Right kidney (tissue), 1 donor: ENCODE measurements around the gene CD46.

Experiments used
- DNase-seq: peaks from one replicate; pipeline ENCODE4 v3.0.0-alpha.2; 2016

CD46 gene

DNA sequence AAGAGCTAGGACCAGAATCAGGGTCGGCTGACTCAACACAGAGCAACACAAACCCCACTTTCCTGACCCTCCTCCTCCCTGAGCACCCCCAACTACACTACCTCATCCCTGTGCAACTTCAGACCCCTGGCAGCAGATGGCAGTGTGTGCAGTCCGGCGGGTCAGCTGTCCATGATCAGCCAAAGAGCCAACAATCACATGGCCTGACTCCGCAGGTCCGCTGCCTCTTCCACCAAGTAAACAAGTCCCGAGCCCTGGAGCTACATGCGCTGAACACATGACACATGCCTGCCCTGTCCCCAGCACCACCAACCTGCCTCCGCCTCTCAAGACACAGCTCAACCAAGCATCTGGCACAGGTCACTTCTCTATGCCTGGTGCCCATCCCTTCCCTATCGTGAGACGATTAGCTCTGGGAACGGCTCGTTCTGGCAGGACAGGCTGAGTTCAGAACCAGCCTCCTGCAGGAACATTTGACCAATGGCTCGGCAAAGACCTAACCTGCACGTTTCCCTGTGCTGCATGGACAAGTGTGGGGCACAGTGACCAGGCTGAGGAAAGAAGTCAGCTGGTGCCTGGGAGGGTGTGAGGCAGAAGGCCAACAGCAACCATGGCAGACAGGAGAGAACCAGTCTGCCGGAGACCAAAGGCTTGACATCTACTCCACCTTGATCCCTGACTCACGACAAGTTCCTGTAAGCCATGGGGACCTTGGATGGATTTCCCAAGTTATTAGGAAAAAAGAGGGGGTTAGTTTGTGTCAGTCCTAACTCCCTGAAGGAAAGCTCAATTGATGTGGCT is 60.3 kb downstream of the CD46 start:
- no peak for DNase-seq

DNA sequence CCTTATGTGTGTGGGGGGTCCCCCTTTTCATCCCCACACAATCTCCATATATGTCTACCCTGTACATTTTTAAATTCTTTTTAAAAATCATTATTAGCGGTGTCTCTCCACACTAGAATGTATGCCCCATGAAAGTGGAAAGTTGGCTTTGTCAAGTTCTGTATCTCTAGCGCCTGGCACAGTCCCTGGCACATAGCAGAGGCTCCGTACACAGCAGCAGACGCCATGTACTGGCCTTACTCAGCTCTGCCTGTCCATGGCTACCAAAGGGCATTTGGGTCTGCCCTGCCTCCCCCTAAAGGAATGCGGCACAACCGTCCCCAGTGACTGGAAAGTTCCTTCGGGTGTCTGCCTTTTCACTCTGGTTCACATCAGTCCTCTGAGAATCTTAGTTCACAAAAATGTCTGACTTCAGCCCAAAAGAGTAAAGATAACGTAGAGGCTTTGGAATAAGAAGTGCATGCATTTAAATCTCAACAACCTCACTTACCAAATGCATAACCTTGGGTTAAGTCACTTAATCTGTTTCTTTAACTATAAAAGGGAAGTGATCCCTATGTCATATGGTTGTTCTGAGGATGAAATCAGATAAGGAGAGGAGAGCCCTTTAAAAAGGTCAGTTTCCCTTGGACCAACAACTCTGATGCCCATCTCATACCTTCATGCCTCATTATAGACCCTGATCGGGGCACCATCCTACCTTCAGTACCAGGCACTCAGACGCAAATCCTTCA is 61.1 kb downstream of the CD46 start:
- DNase-seq: no peak

DNA sequence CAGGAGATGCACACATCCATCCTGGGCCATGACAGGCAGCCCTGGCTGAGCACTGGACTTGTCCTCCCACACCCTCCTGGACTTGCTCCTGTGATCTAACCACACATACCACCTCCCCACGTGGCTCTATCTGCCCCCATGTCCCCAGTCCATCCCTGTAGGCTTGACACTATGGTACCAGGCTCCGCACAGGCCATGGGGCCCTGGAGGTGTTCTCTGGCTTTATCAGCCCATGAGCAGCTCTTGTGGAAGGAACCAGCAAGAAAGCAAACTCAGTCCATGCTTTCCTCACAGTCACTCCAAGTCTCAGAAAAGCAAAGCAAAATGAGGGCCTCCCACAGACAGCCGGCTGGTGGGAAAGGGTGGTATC is 61.6 kb downstream of the CD46 start:
- DNase-seq: no peak

DNA sequence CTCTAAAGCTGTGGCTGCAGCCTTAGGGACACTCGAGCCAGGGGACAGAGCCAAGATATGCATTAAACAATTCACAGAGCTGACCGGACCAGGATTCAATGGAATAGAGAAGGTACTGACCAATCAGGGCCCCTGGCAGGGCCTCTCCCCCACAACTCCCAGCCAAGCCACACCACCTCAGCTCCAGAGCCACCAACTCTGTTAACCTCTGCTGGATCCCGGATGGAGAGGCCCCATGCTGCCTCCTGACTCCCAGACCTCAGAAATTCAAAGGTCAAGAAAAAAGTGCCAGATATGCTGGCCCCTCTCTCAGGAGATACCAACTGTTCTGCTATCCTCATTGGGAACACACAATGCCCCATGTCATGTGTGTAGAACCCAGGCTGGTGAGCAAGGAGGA is 62.1 kb downstream of the CD46 start:
- no peak for DNase-seq

DNA sequence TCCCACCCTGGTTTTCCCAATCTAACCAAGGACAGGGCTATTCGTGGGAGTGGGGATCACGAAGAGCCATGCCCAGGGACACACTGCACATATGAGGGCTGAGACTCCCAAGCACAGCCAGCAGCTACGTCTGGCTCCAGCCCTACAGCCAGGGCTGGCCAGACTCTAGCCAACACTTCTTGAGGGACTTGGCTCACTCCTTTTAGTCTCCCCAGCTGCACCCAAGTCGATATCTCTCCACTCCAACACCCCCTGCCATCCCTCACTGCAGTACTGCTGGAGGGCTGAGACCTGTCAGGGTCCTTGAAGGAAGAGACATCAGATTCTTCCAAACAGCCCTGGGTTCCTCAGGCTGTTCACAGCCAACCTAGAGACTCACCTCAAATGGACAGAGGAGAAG is 62.6 kb downstream of the CD46 start:
- DNase-seq: no peak

DNA sequence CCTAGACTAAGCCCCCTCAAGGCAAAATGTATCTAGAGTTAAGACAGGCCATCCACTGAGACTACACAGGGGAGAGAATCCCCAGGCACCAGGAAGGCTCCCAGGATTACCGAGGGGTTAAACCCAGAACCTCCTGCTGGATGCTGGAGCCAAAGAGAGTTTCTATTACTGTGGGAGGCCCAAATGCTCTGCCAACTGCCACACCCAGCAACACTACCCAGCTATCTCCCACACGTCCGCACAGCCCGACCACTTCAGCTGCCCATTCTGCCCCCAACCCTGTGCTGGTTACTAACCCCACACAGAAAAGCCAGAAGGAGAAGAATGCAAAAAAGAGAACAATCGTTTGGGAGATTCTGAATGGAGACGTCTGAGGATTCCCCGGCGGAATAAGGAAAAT is 63.6 kb downstream of the CD46 start:
- DNase-seq: no peak

DNA sequence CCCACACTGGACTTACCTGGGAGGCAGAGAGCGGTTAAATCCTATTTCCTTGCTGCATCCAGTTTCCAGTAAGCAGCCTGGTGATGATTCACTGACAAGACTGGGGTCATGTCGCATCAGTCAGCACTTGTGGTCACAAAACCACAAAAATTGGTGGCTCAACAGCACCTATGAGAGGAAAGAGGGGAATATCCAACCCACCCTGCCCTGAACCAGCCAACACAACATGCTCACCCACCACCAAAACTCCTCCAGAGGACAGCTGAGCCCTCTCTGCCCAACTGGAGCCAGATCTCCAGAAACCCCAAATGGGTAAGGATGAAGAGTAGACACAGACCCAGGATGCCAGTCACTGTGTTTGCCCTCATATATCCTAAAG is 64.0 kb downstream of the CD46 start:
- no peak for DNase-seq

DNA sequence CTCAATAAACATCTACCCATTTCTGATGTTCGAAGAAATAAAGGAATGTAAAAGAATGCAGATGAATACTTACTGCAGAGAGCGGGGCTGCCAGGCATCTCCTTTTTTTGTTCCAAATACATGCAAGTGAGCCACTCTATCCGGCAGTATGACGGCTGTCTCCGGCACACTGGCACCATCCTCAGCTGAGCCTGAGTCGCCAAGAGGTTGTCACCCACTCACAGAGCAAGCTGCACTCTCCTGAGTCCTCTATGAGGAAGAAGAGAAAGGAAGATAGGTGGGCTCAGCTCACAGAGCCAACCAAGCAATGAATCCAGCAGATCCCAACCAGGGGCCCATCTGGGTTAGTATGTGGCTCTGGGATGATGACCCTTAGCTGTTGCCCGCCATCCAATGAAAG is 65.3 kb downstream of the CD46 start:
- DNase-seq: no peak

DNA sequence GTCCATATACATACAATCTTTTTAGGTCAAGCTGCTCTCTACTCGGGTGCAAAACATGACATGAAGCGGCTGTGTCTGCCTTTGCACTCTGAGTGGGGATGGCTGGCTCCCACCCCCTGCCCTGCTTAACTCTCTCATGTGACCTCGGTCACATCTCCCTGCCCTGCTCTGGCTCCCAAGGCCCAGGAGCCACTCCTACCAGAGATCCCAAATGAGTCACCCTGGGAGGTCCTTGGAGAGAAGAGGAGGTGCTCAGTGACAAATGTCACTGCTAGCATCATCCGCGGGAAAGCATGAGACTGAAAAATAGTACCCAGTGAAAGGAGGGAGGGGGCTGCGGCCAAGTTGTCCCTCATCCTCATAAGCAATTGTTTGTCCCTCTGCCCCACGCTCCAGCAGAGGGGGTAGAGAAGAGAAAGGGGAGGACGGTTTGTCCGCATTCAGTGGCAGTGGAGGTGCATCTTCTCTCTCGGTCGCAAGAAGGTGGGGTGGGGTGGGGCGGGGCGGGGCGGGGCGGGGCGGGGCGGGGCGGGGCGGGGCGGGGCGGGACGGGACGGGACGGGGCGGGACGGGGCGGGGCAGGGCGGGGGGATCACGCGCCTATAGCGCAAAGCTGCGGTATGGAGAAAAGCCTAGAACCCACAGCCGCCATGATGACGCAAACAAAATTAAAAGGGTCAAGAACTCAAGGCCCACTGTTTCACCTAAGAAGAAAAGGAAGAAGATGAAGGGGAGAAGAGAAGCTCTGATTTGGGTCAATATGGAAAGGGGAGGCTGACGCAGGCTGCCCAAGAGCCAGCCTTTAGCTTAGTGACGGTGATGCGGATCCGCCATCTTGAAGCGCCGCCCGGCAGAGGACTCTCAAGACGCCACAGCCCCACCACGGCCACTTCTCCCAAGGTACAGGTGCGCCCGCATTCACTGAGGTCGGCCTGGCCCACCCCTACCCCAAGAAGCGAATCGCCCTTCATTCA is 66.2 kb downstream of the CD46 start:
- no peak for DNase-seq

DNA sequence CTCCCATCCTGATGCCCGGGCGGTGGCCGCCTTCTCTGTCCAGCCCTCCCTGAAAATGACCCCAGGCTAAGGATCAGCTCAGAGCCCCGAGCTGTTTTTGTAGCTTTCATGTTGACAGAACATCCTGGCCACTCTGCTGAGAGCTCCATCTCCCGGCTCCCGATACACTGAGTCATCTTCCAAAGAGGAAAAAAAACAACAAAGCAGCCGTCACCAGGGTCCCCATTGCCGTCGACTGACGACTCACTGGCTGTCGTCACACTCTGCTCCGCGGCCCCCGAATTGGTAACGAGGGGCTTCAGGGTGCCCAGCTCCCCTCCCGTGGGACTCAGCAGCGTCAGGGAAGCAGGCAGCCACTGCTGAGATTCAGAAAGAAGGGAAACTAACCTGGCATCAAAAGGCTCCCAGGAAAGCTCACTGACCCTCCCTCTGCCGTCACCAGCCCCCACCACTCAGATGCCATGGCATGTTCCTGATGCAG is 67.2 kb downstream of the CD46 start:
- DNase-seq: no peak

DNA sequence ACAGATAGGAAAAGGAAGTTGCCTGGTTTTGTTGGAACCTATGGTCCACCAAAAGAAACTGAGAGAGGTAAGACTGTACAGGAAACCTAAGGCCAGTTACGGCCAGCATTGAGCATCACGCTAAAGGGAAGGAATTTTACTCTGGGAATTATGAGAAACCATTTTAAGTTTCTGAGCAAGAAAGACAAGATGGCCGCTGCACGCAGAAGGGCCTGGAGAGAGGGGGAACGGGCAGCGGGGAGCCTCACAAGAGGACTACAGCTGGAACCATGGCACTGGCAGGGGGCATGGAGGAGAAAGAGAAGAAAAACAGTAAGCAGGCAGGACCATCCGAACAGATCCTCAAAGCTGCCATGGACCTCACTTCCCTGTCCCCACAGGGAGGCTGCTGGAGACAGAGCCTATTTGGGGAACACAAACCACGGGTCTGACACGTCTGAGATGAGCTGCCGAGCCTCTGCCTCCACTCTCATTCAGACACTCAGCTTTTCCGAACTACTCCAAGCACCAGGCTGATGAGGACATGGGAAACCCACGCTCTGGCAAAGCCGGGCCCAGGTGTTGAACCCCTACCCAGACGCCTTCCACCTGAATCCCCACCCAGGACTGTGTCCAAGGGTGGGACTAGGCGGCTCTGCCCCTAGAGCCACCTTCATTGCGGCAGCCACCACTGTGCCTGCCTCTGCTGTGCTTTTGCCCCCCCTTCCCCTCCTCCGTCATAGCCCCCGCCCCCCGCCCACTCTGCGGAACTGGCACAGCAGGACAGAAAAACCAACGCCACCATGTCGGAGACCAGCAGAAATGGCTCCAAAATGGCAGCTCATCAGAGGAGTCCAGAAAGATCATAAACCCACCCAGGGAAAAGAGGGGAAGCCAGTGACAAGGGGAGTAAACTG is 69.0 kb downstream of the CD46 start:
- DNase-seq: no peak

DNA sequence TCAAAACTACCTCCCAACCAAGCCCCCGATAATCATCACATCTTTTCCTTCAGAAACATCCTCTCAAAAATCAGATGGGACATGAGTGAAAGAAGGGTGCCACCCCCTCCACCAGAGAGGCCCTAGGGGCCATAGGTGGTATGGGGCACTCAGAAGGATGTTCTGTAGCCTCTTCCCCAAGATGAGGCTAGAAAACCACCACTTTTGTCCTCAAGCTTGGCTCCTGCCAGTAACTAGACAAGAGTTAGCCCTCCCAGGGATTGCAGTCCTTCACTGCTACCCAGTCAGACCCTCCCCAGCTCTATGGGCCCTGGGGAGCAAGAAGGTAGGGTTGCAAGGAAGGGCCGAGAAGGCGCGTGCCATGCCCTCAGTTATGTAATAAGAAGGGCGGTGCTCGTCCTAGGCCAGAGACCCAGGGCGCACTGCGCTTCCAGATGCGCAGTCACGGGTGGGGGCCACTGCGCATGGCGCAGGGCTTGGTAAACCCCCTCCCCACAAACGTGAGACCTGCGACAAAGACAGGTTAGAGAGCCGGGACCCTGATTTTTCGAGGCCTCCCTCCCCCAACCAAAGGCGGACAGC is 69.7 kb downstream of the CD46 start:
- DNase-seq: no peak

DNA sequence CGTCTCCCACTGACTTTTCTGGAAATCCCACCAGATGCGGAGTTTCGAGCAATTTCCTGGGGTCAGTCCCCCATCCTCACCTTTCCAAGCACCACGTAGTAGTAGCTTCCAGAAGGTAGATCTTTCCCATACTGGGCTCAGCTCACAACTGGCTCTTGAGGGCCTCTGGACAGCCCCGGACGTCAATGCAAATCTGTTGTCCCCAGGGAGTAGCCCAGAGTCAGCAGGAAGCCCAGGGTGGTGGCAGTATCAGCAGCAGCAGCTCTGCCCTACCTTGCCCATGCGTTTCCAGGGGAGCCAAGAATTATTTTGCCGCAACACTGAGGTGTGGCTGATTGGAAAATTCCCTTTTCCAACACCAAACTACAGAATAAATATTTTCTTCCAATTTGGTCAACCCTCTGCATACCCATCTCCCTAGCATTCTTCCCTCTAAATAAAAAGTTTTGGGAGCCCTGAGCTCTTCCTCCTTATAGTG is 70.3 kb downstream of the CD46 start:
- DNase-seq: no peak

DNA sequence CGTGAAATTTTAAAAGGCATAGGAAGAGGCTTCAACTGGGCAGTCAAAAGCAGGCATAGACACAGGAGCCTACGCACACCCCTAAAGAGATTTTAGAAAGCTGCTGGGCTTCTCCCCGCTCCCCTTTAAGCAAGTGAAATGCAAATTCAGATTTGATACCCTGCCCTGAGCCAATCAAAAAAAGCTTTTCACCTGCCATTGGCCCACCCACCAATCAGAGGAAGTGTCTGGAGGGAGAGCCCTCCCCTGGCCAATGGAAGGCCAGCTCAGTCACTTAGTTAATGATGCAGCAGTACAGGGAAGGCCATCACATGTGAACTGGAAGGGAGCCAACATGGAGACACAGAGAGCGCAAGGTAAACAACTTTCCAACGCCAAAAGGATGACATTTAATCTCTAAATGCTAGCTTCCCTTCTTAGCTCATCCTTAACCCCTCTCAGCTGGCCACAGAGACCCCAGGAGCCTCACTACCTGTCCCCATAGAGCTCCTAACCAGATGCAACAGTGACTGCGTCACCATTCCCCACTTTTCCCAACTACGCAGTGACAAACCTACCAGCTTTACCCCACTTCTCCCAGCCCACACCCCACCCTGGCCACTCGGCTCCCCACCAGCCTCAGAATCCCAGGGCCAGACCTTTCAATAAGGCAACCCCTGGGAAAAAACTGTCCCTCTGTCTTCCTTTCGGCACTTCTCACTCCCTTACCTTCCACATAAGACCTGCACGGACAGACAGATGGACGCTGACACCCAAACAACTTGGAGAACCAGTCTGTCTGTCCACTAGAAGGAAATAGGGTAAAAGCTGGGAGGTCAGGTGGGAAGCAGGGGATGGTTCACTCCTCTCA is 71.0 kb downstream of the CD46 start:
- peak; percentile 28 for DNase-seq

DNA sequence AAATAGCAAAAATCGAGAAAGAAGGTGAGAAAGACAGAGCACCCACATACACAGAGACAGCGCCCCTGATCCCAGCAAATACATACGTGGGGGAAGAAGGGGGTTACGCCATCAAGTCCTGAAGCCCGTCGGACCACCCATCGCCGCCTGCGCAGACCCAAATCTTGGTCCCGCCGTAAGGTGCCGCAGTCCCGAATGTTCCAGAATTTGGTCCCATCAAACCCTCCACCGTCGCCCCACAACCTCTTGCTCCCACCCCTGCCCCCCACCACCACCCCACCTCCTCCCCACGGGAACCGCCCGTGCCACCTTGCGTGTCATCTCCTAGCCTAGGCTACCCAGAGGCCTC is 71.7 kb downstream of the CD46 start:
- DNase-seq: no peak

DNA sequence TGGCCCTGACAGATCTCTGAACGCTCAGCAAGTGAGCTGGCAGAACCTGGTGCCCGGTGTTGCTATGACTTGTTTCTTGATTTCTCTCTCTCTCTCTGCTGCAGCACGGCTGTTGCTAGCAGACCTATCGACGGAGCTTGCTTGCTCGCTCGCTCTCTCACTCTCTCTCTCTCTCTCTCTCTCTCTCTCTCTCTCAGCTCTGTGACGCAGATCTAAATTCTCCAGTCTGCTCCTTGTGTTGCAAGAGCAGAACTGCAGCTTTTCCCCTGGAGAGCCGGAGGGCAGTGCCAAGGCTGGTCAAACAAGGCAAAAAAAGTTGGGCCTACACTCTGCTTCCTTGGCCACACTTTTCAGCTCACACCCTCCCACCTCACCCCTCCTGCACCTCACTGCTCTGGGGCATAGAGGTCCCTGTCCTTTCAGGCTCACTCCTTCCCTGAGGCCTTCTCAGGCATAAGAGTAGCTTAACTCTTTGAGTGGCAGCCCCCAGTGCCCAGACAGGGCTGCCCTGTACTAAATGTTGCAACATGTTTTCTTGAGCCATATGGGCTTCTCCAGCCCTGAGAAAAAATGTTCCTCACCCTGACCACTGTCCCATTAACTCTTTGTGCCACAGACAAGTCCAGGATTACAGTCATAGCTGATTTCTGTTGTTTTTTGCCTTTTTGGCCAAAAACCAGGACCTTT is 72.2 kb downstream of the CD46 start:
- DNase-seq: peak; percentile 61

DNA sequence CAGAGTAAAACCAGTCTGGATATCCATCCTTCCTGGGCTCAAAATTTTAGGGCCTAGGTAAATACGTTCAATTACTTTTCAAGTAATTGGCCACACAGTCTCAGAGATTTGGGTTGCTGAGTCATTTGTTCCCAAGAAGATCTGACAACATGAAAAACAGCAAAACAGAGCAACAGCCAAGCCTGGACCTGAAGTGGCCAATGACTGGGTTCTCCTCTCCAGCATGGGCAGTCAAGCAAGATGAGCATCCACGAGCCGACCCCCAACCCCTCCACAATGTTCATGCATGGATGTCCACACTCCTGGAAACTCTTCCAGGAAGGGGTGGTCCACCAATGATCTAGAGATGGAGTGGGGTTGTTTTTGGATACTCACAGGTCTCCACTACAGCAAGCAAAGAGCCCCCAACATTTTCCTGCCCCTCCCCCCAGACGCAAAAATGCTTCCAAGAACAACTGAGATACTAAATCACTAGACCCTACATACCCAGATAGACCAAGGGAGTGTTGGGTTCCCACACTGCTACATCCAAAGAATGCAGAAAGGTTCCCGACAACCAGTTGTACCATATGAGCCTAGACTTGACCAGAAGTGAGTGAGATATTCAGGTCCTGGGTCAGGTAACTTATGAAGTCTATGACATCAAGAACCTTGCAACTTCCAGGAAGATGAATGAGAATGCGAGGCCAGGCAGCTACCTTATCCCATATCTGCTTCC is 73.0 kb downstream of the CD46 start:
- DNase-seq: no peak

DNA sequence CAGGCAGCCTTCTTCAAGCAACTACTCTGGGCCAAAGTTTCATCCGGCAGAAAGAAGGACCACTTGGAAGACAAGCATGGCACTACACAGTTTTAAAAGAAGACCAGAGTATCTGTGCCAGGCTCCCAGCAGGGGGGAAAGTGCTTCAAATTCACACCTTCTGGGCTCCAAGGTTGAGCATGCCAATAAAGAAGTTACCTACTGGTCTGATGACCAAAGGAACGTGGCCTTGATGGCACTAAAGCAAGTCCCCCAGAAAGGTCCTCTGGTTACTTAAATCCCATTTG is 73.5 kb downstream of the CD46 start:
- DNase-seq: no peak
